Endothelial cell of umbilical vein (primary cell): Measurements from ENCODE around the gene WASHC1. TPM values are rescaled to one million over a fixed set of nuclear protein-coding genes. Genes with fewer than 3 reads are reported as not detected.
"Not testable (repeated sequence)": the region's sequence is repeated elsewhere in the genome, so short reads cannot be mapped to it uniquely, and the experiment has no call there.

ENCODE experiments used
- BruUV-seq: library from RNA; stranded (reverse); fragments of 400-500 nt; replicated peaks from 2 replicates; lab custom pipeline; 2021; lab: Mats Ljungman, UMichigan
- CTCF ChIA-PET: fragments of 300-600, 350-600 bp; sonication (Branson Sonifier 250); formaldehyde crosslinking; loops from one replicate; lab custom pipeline; 2021; ENCODE audit warnings: antibody characterized with exemption, inconsistent platforms; lab: Charles Lee
- POLR2A ChIA-PET: fragments of 300-600, 350-600 bp; sonication (Branson Sonifier 250); formaldehyde crosslinking; loops from one replicate; lab custom pipeline; 2021; ENCODE audit warnings: antibody characterized with exemption, inconsistent platforms; lab: Charles Lee
- DNase-seq: peaks from one replicate; pipeline ENCODE4 v3.0.0-alpha.2; 2011; ENCODE audit warnings: low read depth, low spot score
- FAIRE-seq: peaks from 2 replicates; lab custom pipeline; 2011; peaks lifted over from hg19 to GRCh38; lab: Jason Lieb, UNC
- H2AFZ ChIP-seq: 2 replicates; pipeline ENCODE4 v1.6.0; 2012; ENCODE audit warnings: low read depth, low read length, control low read depth, inconsistent platforms
- H3K27ac ChIP-seq: 2 replicates; pipeline ENCODE4 v1.5.1; 2011; ENCODE audit warnings: low read depth, mild to moderate bottlenecking, control low read depth, low read length, moderate library complexity; ENCODE audit not compliant: insufficient read depth
- H3K27me3 ChIP-seq, 2 experiments: 2 replicates each; pipeline versions ENCODE4 v1.6.0 to v1.6.1; 2011; ENCODE audit warnings: low read length in 2 of 2, mixed read lengths in 1 of 2; ENCODE audit not compliant: control insufficient read depth in 2 of 2, insufficient read depth in 2 of 2
- H3K36me3 ChIP-seq, 2 experiments: 2 replicates in 1 of 2; 3 replicates in 1 of 2; pipeline ENCODE4 v1.5.1; 2011; ENCODE audit warnings: low read length in 2 of 2, mild to moderate bottlenecking in 1 of 2, moderate library complexity in 1 of 2; ENCODE audit not compliant: control insufficient read depth in 2 of 2, insufficient read depth in 2 of 2; ENCODE audit errors: extremely low read depth in 1 of 2
- H3K4me1 ChIP-seq: 3 replicates; pipeline ENCODE4 v1.5.1; 2011; ENCODE audit warnings: mild to moderate bottlenecking, low read length; ENCODE audit not compliant: control insufficient read depth, insufficient read depth; ENCODE audit errors: extremely low read depth
- H3K4me2 ChIP-seq: 2 replicates; pipeline ENCODE4 v1.6.1; 2011; ENCODE audit warnings: low read length, control low read depth, mixed read lengths; ENCODE audit not compliant: insufficient read depth
- H3K4me3 ChIP-seq, 3 experiments: fragments of 200-600 bp in 1 of 3; sonication (generic), shearing (Covaris generic) in 1 of 3; replicated peaks in 1 of 3; 2 replicates each; pipeline ENCODE4 v1.5.1; 2011 to 2016; ENCODE audit warnings: control low read depth in 3 of 3, low read length in 3 of 3, mild to moderate bottlenecking in 2 of 3, inconsistent platforms in 1 of 3, low read depth in 1 of 3, moderate library complexity in 1 of 3; ENCODE audit not compliant: insufficient read depth in 1 of 3
- H3K79me2 ChIP-seq: 2 replicates; pipeline ENCODE4 v1.6.0; 2012; ENCODE audit warnings: low read length, inconsistent platforms; ENCODE audit not compliant: control insufficient read depth, insufficient read depth
- H3K9ac ChIP-seq: replicated peaks from 2 replicates; pipeline ENCODE3; 2011; ENCODE audit warnings: low read length, control low read depth; ENCODE audit not compliant: insufficient read depth; ENCODE audit errors: extremely low read depth
- H3K9me1 ChIP-seq: replicated peaks from 3 replicates; pipeline ENCODE4 v1.6.0; 2011; ENCODE audit warnings: mild to moderate bottlenecking, low read length; ENCODE audit not compliant: control insufficient read depth, insufficient read depth; ENCODE audit errors: extremely low read depth
- H3K9me3 ChIP-seq: replicated peaks from 2 replicates; pipeline ENCODE4 v1.5.1; 2012; ENCODE audit warnings: low read length, inconsistent platforms; ENCODE audit not compliant: control insufficient read depth, insufficient read depth
- H4K20me1 ChIP-seq: replicated peaks from 2 replicates; pipeline ENCODE3; 2011; ENCODE audit warnings: mild to moderate bottlenecking, low read length; ENCODE audit not compliant: control insufficient read depth, insufficient read depth; ENCODE audit errors: extremely low read depth
- dilution Hi-C: fragments of 300-500 bp; cut with MboI; formaldehyde crosslinking; loops from one replicate; pipeline ENCODE4 v1.15.0; 2019; ENCODE audit warnings: low sequenced_read_pairs; ENCODE audit not compliant: extremely low pct_ligation_motif_present
- intact Hi-C: fragments of 100-400 bp; cut with micrococcal nuclease; formaldehyde crosslinking; loops from one replicate; pipeline ENCODE4 v1.10.0; 2022
- polyA plus RNA-seq, 4 experiments: library from polyadenylated mRNA; depleted of rRNA in 3 of 4; stranded (reverse) in 3 of 4; unstranded in 1 of 4; fragments of >200 nt; gene quantifications; 2 replicates each; pipeline versions ENCODE4 v1.2.1 to v1.2.3, GENCODE V29; 2011 to 2012; ENCODE audit warnings: missing spikeins in 1 of 4
- total RNA-seq: library from RNA; stranded (reverse); gene quantifications from 2 replicates; pipeline ENCODE4 v1.2.3, GENCODE V29; 2021

WASHC1 gene
- total and polyA plus RNA-seq, 2 donors (not counting 3 experiments of a cell fraction or from before 2014, with no cell fraction given) = 11.5 to 12.3 TPM

DNA sequence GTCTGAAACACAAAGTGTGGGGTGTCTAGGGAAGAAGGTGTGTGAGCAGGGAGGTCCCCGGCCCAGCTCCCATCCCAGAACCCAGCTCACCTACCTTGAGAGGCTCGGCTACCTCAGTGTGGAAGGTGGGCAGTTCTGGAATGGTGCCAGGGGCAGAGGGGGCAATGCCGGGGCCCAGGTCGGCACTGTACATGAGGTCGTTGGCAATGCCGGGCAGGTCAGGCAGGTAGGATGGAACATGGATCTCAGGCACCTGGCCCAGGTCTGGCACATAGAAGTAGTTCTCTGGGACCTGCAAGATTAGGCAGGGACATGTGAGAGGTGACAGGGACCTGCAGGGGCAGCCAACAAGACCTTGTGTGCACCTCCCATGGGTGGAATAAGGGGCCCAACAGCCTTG is 12.4 kb downstream of the WASHC1 start:
- DNase-seq, POLR2A ChIA-PET, H3K9ac ChIP-seq, intact Hi-C loops, H3K36me3 ChIP-seq, H3K4me2 ChIP-seq, FAIRE-seq, H3K27me3 ChIP-seq, H3K9me3 ChIP-seq, H4K20me1 ChIP-seq, H3K4me1 ChIP-seq, dilution Hi-C loops, H3K27ac ChIP-seq, CTCF ChIA-PET, H3K4me3 ChIP-seq, BruUV-seq, H3K9me1 ChIP-seq, H3K79me2 ChIP-seq, H2AFZ ChIP-seq: not testable (repeated sequence)

DNA sequence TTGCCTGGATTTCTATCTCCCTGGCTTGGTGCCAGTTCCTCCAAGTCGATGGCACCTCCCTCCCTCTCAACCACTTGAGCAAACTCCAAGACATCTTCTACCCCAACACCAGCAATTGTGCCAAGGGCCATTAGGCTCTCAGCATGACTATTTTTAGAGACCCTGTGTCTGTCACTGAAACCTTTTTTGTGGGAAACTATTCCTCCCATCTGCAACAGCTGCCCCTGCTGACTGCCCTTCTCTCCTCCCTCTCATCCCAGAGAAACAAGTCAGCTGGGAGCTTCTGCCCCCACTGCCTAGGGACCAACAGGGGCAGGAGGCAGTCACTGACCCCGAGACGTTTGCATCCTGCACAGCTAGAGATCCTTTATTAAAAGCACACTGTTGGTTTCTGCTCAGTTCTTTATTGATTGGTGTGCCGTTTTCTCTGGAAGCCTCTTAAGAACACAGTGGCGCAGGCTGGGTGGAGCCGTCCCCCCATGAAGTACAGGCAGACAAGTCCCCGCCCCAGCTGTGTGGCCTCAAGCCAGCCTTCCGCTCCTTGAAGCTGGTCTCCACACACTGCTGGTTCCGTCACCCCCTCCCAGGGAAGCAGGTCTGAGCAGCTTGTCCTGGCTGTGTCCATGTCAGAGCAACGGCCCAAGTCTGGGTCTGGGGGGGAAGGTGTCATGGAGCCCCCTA is 15.0 kb downstream of the WASHC1 start:
- intact Hi-C loops, H4K20me1 ChIP-seq, BruUV-seq, H3K4me2 ChIP-seq, H3K27ac ChIP-seq, CTCF ChIA-PET, dilution Hi-C loops, H3K79me2 ChIP-seq, H3K4me1 ChIP-seq, FAIRE-seq, H3K27me3 ChIP-seq, H3K4me3 ChIP-seq, H3K9ac ChIP-seq, H3K9me3 ChIP-seq, POLR2A ChIA-PET, H2AFZ ChIP-seq, DNase-seq, H3K36me3 ChIP-seq, H3K9me1 ChIP-seq: not testable (repeated sequence)
